ACC112 (cell line): ENCODE results near the gene CDH5.

ENCODE experiments used
- H2AFZ ChIP-seq: fragments of 200-600 bp; sonication (generic); one replicate; pipeline ENCODE4 v1.6.0; 2017; ENCODE audit warnings: antibody characterized with exemption, low read length; ENCODE audit not compliant: unreplicated experiment
- H3K27ac ChIP-seq: fragments of 200-600 bp; sonication (generic); 2 replicates; pipeline ENCODE4 v1.5.1; 2014; ENCODE audit warnings: low read depth, mild to moderate bottlenecking, antibody characterized with exemption, low read length, moderate library complexity
- H3K27me3 ChIP-seq: fragments of 200-600 bp; sonication (generic); 2 replicates; pipeline ENCODE4 v1.6.1; 2014; ENCODE audit warnings: mild to moderate bottlenecking, antibody characterized with exemption, low read length, moderate library complexity, mixed read lengths; ENCODE audit not compliant: insufficient read depth
- H3K36me3 ChIP-seq: fragments of 200-600 bp; sonication (generic); 2 replicates; pipeline ENCODE4 v1.6.1; 2016; ENCODE audit warnings: mild to moderate bottlenecking, antibody characterized with exemption, low read length, moderate library complexity, mixed read lengths; ENCODE audit not compliant: insufficient read depth
- H3K4me1 ChIP-seq: fragments of 200-600 bp; sonication (generic); one replicate; pipeline ENCODE4 v1.6.1; 2016; ENCODE audit warnings: low read length, mixed read lengths; ENCODE audit not compliant: insufficient read depth, unreplicated experiment, control insufficient read depth
- H3K4me3 ChIP-seq: fragments of 200-600 bp; sonication (generic); 2 replicates; pipeline ENCODE4 v1.5.1; 2014; ENCODE audit warnings: mild to moderate bottlenecking, low read depth, low read length
- H3K79me2 ChIP-seq: fragments of 200-600 bp; sonication (generic); one replicate; pipeline ENCODE4 v1.6.0; 2016; ENCODE audit warnings: low read length; ENCODE audit not compliant: control insufficient read depth, unreplicated experiment, insufficient read depth

The CDH5 gene

DNA sequence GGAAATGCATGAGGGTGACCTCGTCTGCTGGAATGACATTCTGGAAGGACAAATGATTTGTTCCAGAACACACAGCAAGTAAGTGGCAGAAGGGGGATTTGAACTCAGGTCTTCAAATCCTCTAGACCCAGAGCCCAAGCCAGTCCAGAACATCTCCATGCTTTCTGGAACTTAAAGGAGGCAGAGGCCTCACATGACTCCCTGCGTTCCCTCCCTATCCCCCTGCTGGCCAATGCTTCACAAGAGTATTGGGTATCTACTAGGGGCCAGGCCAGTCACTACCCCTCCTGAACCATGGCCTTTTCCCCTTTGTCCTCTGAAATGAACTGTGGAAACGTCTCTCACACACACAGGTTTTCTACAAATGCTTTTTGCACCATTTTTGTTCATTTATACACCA is 53.0 kb downstream of the CDH5 start:
- H3K36me3 ChIP-seq, result no peaks in the 10 kb centered on the region
- H3K27me3 ChIP-seq, result no peaks in the 10 kb centered on the region
- no peak overlapping the region for H2AFZ ChIP-seq
- H3K79me2 ChIP-seq, result no peaks in the 10 kb centered on the region
- H3K27ac ChIP-seq, result no peak overlapping the region
- no peak overlapping the region for H3K4me3 ChIP-seq
- H3K4me1 ChIP-seq, result peaks cover 19% of the 10 kb centered on the region

DNA sequence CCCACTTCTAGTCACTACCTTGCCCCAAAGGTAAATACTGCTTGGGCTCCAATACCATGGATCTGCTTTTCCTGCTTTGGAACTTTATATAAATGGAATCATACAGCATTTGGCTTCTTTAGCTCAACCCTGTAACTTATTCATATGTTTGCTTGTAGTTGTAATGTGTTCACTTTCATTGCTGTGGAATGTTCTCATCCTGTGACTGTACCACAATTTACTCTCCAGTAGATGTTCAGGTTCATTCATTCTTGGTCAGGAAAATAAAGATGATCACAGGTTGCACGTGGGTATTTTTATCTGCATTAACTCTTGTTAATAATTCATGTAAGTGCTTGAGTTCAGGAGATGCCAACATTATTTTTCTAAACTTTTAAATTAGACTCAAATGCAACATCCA is 53.9 kb downstream of the CDH5 start:
- H3K27me3 ChIP-seq, result no peaks in the 10 kb centered on the region
- H3K27ac ChIP-seq, result no peak overlapping the region
- no peak overlapping the region for H2AFZ ChIP-seq
- no peak overlapping the region for H3K4me3 ChIP-seq
- peaks cover 19% of the 10 kb centered on the region for H3K4me1 ChIP-seq
- H3K36me3 ChIP-seq, result no peaks in the 10 kb centered on the region
- no peaks in the 10 kb centered on the region for H3K79me2 ChIP-seq

DNA sequence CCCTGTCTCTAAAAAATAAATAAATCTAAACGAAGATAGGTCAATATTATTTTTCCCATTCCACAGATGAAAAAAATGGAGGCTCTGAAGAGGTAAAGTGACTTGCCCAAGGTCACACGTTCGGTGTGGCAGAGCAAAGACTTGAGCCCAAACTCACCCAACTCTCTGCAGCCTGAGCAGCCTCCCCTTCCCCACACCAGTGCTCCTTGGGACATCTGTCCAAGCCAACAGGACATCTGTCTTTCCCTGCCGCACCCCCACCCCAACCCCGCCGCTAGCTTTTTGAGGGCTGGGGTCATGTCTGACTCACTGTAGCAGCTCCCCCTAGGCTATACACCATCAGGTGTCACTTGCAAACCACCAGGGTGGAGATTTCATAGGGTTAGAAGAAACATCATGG is 55.4 kb downstream of the CDH5 start:
- Histone ChIP-seq H3K27ac (no peak overlapping the region), H3K79me2 (no peaks in the 10 kb centered on the region), H3K36me3 (no peaks in the 10 kb centered on the region), H3K27me3 (peaks cover 12% of the 10 kb centered on the region), H2AFZ (no peak overlapping the region), H3K4me3 (no peak overlapping the region), H3K4me1 (peaks cover 19% of the 10 kb centered on the region)

DNA sequence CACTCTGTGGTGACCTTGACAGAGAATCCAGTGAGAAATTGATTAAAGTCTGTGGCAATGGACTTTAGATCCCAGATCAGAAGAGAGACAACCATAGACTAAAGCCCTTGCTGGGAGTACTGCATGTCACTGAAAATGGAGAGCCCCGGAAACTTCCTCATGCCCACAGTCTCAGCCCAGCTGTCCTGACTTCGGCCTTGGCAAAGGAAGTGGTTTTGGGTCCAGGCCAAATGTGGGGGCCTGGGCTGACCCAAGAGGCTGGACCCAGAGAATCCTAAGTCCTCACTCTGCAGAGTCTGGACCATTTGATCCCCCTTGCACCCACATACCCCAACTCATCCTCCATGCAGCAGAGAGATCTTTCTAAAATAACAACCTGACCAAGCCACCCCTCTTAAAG is 55.9 kb downstream of the CDH5 start:
- Histone ChIP-seq H3K4me3 (no peak overlapping the region), H3K79me2 (no peaks in the 10 kb centered on the region), H3K36me3 (no peaks in the 10 kb centered on the region), H3K27me3 (peaks cover 12% of the 10 kb centered on the region), H3K27ac (no peak overlapping the region), H3K4me1 (peaks cover 14% of the 10 kb centered on the region), H2AFZ (no peak overlapping the region)

DNA sequence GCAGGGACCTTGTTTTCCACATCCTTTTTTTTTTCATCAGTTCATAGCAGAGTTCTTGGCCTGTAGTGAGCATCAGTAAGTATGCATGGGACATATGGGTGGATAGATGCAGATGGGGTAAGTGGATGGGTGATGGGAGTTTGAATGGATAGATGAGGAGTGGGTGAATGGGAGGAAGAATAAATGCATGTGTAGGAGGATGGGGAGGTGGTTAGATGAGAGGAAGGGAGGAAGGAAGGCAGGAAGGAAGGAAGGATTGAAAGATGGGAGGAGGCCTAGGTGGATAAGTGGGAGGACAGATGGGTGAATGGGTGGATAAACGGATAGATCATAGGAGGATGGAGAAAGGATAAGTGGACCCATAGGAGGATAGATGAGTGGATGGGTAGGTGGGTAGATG is 56.7 kb downstream of the CDH5 start:
- no peaks in the 10 kb centered on the region for H3K79me2 ChIP-seq
- H3K36me3 ChIP-seq, result no peaks in the 10 kb centered on the region
- peaks cover 6% of the 10 kb centered on the region for H3K4me1 ChIP-seq
- peaks cover 20% of the 10 kb centered on the region for H3K27me3 ChIP-seq
- H3K4me3 ChIP-seq, result no peak overlapping the region
- no peak overlapping the region for H2AFZ ChIP-seq
- no peak overlapping the region for H3K27ac ChIP-seq

DNA sequence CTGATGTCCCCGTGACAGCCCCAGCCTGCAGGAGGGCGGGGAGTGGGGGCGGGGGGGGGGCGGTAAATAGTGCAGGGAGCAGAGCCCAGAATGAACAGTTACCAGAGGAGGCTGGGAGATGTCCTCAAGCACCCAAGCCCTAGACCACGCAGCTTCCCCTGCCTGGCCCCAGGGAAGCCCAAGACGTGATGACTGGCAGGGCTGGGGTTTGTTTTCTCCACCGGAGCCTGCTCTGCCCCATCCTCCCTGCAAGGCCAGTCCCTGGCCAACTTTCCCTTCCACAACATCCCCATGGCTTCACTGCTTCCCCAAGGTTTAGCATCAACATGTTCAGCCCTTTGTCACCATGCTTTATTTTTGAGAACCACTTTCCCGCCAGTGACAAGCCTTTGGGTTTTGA is 59.2 kb downstream of the CDH5 start:
- H3K27me3 ChIP-seq, result peaks cover 45% of the 10 kb centered on the region
- H3K36me3 ChIP-seq, result no peaks in the 10 kb centered on the region
- H3K4me3 ChIP-seq, result no peak overlapping the region
- H2AFZ ChIP-seq, result no peak overlapping the region
- no peak overlapping the region for H3K27ac ChIP-seq
- no peaks in the 10 kb centered on the region for H3K79me2 ChIP-seq
- no peaks in the 10 kb centered on the region for H3K4me1 ChIP-seq

DNA sequence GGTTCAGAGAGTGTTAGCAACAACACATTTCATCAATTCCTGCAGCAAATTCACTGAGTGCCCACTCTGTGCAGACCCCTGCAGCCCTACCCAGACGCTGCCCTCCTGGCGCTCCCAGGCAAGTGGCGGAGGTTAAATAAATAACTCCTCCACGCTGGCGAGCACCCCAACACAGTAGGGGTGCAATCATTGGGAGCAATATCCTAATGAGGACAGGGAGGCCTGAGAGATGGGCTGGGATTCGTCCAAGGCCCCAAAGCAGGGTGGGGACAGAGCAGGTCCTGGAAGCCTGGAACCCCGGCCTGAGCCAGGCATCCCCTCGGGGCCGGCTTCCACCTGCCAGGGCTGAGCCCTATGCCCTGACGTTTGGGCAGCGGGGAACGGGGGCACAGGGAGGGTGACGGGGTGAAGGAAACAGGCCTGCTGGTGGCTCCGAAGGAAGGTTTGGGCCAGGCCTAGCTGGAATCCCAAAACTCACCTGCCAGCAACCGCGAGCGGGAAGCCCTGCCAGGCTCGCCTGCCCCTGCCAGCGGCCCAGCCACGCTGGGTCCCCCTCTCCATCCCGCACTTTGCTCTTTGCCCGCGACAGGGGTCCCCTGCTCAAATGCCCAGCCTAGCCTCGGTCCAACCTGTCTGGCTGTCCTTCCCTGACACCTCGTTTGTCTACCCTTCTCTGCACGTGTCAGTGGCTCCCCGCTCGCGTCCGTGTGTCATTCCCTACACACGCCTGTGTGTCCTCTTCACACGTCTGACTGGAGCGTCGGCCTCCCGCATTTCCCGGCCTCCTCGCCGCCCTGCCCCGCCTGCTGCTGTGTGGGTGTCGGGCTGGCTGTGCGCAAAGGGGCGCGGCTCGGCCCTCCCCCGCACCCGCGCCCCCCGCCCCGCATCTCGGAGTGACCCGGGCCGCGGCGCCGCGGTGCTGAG is 59.9 kb downstream of the CDH5 start:
- H3K36me3 ChIP-seq, result no peaks in the 10 kb centered on the region
- peaks cover 49% of the 10 kb centered on the region for H3K27me3 ChIP-seq
- H3K27ac ChIP-seq, result no peak overlapping the region
- H3K4me1 ChIP-seq, result no peaks in the 10 kb centered on the region
- peak overlapping the region; percentile 69 for H3K4me3 ChIP-seq
- no peak overlapping the region for H2AFZ ChIP-seq
- no peaks in the 10 kb centered on the region for H3K79me2 ChIP-seq

DNA sequence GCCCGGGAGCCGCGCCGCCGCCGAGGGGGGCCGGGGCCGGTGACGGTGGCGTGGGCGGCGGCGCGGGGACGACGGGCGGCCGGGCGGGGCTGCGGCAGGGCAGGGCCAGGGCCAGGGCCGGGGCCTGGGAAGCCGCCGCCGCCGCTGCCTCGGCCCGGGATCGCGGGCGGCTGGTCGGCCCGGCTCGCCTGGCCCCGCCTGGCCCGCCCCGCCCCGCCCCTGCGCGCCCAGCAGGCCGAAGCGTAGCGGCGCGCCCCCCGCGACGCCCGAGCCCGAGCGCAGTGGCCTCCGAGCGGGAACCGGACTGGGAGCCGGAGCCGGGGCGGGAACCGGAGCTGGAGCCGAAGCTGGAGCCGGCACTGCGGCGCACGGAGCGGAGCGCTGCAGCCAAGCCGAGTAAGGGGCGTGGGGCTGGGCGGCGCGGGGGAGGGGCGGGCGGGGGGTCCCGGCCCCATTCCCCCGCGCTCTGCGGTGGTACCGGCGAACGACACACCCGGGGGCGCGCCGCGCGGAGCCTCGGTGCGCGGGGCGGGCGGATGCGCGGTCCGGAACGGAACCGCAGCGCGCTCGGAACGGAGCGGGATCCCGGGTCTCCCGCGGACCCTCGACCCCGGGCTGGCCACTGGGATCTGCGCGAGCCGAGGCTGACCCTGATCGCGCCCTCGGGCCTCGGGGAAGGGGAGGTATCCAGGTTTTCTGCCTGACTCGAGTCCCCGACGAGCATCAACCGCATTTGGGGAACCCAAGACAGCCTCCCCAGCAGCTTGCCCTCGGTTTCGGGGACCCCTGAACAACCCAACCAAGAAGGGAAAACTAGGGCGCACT is 60.8 kb downstream of the CDH5 start, which contains the start of gene BEAN1:
Gene BEAN1, plus strand, starts transcription at position 260 of the 825 bp plus-strand sequence. CDS start 10,382 bp downstream, outside the sequence.
- Histone ChIP-seq H3K4me3 (peak within 1 kb of the TSS; percentile 72), H2AFZ (no peak within 1 kb of the TSS), H3K79me2 (no peaks in the 10 kb centered on the region), H3K27ac (no peak within 1 kb of the TSS), H3K4me1 (no peaks in the 10 kb centered on the region), H3K27me3 (peaks cover 55% of the 10 kb centered on the region), H3K36me3 (no peaks in the 10 kb centered on the region)

DNA sequence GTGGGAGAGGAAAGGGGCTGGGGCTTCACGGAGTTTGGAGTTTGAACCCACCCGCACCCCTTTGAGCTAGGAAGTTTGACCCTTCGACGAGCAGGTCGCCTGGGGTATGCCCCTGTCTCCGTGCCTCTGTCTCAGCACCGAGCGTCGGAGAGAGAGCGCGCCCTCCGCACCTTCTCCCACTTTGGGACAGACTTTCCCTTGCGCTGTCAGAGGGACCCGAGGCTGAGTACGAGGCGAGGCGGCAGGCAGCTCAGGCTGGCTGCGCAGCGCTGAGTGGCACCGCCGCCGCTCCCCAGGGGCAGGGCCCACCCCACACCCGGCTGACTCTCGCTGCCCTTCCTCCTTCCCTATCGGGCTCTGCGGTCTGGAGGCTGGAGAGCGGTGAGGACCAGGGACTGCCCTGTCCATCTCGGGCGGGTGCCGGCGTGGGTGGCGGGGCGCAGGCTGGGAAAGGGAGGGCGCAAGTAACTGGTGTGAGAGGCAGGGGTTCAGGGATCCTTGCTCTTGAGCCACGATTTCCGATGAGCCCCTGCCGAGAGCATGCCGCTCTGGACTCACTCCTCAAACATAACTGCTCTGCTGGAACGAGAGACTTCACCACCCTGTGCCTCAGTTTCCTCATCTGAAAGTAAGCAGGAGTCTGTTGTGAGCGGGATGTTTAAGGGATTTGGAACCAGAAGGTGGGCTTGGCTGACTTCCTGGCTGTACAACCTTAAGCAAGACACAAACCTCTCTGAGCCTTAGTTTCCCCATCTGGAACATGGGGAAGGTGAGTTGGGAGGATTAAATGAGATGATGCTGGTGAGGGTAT is 61.6 kb downstream of the CDH5 start:
- H3K27me3 ChIP-seq, result peaks cover 58% of the 10 kb centered on the region
- no peak overlapping the region for H2AFZ ChIP-seq
- H3K79me2 ChIP-seq, result no peaks in the 10 kb centered on the region
- H3K4me3 ChIP-seq, result peak overlapping the region; percentile 72
- H3K4me1 ChIP-seq, result no peaks in the 10 kb centered on the region
- no peak overlapping the region for H3K27ac ChIP-seq
- no peaks in the 10 kb centered on the region for H3K36me3 ChIP-seq

DNA sequence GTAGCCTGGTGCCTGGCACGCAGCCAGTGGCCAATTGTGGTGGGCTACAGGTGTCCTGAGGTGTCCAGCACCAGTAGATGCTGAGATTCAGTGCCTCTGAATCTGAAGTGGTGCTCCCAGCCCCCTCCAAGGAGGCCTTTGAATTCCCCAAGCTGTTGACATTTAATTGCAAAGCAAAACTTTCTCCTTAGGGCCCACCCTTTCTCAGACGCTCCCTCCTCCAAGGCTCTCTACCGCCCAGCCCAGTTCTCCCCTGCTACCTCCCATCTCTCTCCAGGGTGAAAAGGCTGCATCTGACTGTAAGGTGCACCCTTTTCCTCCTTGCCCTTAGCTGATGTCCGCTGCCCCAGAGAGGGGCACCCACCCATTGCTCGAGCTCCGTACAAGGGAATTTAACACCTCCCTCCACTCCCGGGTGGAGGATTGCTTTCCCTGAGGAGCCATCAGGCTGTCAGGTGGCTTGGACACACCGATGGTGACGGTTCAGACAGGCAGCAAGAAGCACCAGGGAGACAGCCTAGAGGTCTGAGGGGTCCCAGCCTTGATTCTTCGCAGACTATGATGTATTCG is 62.3 kb downstream of the CDH5 start:
- Histone ChIP-seq H3K79me2 (no peaks in the 10 kb centered on the region), H3K27me3 (peaks cover 58% of the 10 kb centered on the region), H3K4me1 (peaks cover 5% of the 10 kb centered on the region), H3K27ac (no peak overlapping the region), H3K4me3 (no peak overlapping the region), H3K36me3 (no peaks in the 10 kb centered on the region), H2AFZ (no peak overlapping the region)
